Activated CD8-positive, alpha-beta memory T cell treated with anti-CD3 and anti-CD28 coated beads, Interleukin-2, amount 50 U/mL, for 24 hours (primary cell): ENCODE data around the gene TEP1.
"Not testable (repeated sequence)": the region's sequence is repeated elsewhere in the genome, so short reads cannot be mapped to it uniquely, and the experiment has no call there.

Source experiments
- DNase-seq: peaks from one replicate; pipeline ENCODE4 v3.0.0-alpha.2; 2020; ENCODE audit errors: extremely low read depth

The TEP1 gene

DNA sequence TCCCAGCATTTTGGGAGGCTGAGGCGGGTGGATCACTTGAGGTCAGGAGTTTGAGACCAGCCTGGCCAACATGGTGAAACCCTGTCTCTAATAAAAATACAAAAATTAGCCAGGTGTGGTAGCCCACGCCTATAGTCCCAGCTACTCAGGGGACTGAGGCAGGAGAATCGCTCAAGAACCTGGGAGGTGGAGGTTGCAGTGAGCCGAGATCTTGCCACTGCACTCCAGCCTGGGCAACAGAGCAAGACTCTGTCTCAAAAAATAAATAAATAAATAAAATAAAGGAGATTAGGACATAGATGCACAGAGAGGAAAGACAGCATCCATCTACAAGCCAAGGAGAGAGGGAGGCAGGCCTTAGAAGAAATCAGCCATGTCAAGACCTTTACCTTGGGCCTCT lies 72.3 kb downstream of the TEP1 start:
- DNase-seq, result not testable (repeated sequence)

DNA sequence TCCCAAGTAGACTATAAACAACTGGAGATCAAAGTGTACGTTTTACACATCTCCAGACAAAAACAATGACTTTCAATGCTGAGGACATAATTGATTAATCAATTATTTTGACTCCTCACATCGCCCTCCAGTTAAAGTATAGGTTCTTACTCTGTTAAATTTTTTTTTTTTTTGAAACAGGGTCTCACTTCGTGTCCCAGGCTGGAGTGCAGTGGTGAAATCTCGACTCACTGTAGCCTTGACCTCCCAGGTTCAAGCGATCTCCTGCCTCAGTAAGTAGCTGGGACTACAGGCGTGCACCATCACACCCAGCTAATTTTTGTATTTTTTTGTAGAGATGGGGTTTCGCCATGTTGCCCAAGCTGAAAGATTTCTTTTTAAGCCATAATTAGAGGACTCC lies 79.3 kb downstream of the TEP1 start:
- no peak for DNase-seq

DNA sequence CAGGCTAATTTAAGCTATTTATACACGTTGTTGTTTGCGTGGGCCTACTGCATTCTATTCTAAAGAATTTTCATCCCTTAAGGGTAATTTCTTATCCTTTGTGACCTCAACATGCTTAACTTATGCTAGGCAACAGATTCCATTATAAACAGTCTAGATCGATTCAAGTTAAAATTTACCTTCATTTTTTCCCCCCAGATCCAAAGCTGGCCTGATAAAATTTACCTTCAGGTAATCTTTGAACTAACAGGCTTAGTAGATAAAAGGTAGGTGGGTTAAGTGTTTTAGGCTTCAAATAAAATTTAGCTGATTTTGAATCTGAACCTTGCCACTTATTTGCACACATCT lies 79.8 kb downstream of the TEP1 start:
- DNase-seq, result no peak

DNA sequence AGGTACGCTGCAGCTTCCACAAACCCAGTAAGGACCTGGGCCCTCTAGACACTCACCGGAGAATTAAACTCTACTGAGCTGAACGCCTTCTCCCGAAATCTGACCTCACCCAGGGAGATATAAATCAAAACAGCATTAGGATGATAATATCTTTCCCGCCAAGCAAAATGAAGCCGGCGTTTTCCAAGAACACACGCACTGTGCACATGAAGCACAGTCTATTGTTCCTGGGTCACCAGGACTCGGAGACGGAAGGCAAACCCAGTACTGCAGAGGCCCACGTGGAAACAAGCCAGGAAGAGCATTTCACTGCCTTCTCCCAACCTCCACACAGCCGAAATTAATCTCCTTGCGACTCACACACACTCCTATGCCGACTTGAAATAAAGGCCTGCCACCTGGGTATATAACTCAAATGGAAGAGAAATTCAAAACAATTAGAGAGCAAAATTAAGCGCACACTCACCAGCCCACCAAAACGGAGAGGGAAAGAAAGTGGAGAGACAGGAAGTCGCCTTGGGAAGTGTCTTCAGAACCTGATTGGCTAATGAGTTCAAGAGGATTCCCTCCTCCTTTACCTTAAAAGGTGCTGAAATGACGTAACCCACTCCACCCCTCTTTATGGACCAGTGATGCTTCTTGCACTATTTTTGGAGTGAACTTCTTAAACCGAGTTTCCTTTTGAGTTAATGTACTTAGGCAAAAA lies 80.4 kb downstream of the TEP1 start, which contains the start of gene CCNB1IP1:
Gene CCNB1IP1 (minus strand): TSS at position 492 of the 706 bp plus-strand sequence. CDS start 16,756 bp downstream, outside the sequence.
- peak; percentile 13 for DNase-seq

DNA sequence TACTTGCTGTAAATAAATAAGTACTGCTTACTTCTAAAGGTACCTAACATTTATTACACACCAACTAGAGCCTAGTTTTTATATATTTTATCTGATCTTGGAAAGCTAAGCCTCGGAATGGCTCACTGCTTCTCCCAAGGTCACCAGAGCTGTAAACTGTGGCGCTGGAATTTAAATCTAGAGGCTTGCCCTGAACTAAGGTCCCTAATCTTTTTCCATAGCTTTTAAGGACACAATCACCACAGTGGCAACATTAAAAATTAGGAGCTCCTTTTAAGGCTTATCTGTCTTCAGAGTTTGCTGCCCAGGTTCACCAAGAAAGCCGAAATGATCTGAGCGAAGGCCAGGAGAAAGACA lies 80.9 kb downstream of the TEP1 start:
- no peak for DNase-seq

DNA sequence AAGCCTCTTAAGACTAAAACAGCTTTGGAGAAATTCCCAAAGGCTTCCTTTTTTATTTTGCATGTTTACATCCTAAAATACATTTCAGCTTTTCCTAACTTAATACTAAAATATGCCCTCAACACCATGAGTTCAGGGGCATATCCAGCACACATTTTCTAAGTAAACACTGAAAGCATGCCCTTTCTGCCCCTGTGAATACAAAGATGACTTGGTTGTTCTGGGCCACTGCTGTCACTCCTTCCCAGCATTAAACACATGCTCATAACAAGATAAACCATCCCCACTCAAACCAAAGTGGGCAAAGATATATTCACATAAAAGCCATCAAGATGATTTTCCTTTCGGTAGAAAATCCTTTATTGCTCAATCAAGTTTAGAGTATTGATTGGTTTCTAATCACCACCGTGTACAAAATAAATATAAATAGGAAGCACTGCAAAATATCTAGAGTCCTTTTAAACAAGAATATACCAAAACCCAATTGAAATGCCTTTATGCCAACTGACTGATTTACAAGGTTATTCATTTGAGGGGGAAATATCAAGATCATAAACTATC lies 82.2 kb downstream of the TEP1 start:
- DNase-seq, result no peak

DNA sequence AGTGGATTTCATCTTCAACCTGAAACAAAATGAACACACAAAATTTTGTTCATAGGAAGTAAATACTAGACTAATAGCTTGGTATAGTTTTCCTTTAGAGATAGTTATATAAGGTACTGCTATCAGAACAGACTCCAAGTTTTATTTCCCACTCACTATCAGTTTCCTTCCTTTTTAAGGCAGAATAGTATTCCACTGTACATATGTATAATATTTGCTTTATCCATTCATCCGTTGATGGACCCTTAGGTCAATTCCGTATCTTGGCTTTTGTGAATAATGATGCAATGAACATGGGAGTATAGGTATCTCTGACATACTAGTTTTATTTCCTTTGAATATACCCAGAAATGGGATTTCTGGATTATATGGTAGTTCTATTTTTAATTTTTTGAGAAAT lies 83.9 kb downstream of the TEP1 start:
- no peak for DNase-seq

DNA sequence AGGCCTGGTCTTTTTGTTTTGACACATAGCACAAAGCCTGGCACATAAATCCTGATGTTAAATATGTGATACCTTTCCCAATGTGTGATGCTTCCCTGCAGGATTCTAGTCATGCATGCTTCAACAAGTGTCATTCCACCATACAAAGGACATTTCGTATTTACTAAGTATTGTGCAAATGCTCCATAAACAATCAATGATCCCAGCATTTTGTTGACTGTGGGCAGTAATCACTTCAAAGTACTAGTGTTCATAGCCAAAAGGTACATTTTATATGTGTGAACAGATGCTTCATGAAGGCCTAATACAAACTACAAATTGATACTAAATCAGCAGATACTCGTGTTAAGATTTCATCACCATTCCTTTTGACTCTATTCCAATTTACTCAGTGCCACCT lies 84.6 kb downstream of the TEP1 start:
- DNase-seq, result no peak

DNA sequence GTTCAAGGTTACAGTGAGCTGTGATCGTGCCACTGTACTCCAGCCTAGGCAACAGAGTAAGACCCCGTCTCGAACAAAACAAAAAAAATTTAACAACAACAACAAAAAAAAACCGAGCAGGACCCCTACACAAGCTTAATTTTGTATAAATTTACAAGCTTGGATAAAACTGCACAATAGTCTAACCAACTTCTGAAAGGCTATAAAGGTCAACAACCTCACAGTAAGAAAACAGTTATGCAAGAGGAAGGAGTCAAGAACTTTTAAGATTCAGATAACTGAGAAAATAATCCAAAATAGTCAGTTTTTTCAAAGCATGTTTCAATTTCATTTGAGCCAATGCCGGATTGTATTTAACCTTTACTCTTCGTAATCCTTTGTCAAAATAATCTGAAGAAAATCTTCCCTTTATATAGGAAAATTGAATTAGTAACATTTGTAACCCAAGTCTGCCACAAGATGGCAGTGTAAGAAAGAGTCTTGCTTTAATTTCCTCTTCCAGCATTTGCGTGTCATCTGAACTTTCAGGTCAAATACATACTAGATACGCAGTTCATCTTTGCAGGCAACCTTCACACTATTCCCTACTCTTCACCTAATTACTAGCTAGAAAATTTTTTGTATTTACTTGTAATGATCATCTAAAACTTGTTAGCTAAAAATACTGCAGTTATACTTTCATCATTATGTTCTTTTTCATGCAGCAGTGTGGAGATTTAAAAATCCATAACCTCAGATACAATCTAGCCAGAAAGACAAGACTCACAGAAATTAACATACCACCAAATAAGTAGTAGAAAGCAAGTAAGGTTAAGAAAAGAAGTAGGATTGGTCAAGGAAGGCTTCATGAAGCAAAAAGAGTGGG lies 86.1 kb downstream of the TEP1 start:
- DNase-seq, result no peak

DNA sequence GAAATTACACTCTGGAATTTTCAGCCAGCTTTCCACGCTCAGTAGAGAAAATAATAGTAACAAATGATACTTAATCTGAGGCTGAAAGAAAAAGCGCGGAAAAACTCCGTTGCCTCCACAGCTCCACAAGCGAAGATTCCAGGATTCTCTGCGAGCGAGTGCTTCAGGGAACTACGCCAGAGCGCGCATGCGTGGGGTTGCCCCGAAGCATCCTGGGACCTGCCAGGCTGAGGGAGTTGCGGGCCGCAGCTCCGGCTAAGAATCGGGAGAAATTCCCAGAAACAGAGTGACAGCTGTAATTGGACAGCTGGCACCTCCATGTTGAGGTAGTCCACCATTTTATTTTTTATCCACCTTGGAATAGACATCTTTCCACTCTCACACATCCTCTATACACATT lies 95.6 kb downstream of the TEP1 start:
- DNase-seq, result no peak
